Activated effector memory CD4-positive, alpha-beta T cell treated with Interleukin-2 at 50 U/mL for 16 hours (primary cell): ENCODE data around the gene PARP3.
A peak's percentile ranks its signal among the peaks of the same experiment; 100 is the strongest.

Experiments
- DNase-seq: peaks from one replicate; pipeline ENCODE4 v3.0.0-alpha.2; 2020

Gene PARP3

GRCh38 chr3:51934139-51934850, 7.9 kb upstream of the PARP3 start:
- no peak for DNase-seq

- no peak for DNase-seq
Measured at GRCh38 chr3:51934991-51935885, 6.9 kb upstream of the PARP3 start.

GRCh38 chr3:51935886-51936755, 6.0 kb upstream of the PARP3 start:
- no peak for DNase-seq

GRCh38 chr3:51937014-51937413, 5.1 kb upstream of the PARP3 start:
- no peak for DNase-seq

GRCh38 chr3:51937611-51938450, 4.3 kb upstream of the PARP3 start:
- DNase-seq = no peak

GRCh38 chr3:51938780-51939425, 3.3 kb upstream of the PARP3 start:
- no peak for DNase-seq

- DNase-seq = no peak
Measured at GRCh38 chr3:51940648-51941462, 1.3 kb upstream of the PARP3 start.

GRCh38 chr3:51941463-51941797, 733 bp upstream of the PARP3 start:
- DNase-seq = no peak

- DNase-seq = peak; percentile 33
Measured at GRCh38 chr3:51942603-51943450, 664 bp downstream of the PARP3 start.

GRCh38 chr3:51943451-51944391, 1.6 kb downstream of the PARP3 start:
- no peak for DNase-seq

GRCh38 chr3:51944451-51945021, 2.4 kb downstream of the PARP3 start:
- no peak for DNase-seq

- DNase-seq = no peak
Measured at GRCh38 chr3:51945031-51945840, 3.1 kb downstream of the PARP3 start.

GRCh38 chr3:51945926-51946705, 4.0 kb downstream of the PARP3 start:
- no peak for DNase-seq

GRCh38 chr3:51946796-51947195, 4.6 kb downstream of the PARP3 start:
- no peak for DNase-seq

GRCh38 chr3:51947215-51947900, 5.2 kb downstream of the PARP3 start:
- DNase-seq = no peak

- DNase-seq = no peak
Measured at GRCh38 chr3:51948016-51948580, 5.9 kb downstream of the PARP3 start.
